ENCODE data around the gene GMPPB. TPM values are rescaled to one million over a fixed set of nuclear protein-coding genes. Genes with fewer than 3 reads are reported as not detected.

Gene GMPPB
- total and polyA plus RNA-seq, 2 of the 8 experiments (the other 6 are each of a cell fraction or from before 2014, with no cell fraction given): 20.9 to 23.9 TPM

DNA sequence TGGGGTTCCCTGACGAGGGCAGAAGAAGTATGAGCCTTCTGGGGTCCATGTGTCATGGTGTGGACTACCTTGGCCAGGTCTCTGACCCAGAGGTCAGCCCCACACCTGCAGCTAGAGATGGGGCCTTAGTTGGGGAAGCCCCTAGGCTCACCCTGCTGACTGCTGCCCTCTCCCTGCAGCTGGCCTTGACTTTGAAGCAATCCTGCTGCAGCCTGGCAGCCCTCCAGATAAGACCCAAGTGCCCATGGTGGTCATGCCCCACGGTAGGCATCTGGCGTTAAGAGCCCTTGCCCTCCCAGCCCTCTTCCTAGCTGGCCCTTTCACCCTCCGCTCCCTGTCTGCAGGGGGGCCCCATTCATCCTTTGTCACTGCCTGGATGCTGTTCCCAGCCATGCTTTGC, 42.2 kb downstream of the GMPPB start:
- H3K4me1 ChIP-seq (replicated peaks in 1 of 4; ENCODE audit: control insufficient read depth in 3 of 4, insufficient read depth in 4 of 4, low read length in 3 of 4): no peaks in the 10 kb centered on the region
- no peak overlapping the region for H2BK5ac ChIP-seq (ENCODE audit: low read depth, low read length)
- H3K23me2 ChIP-seq (ENCODE audit: low read depth, low read length): peaks cover 2% of the 10 kb centered on the region; the same call in 1 of the 2 replicates
- no peak overlapping the region for H2BK20ac ChIP-seq (ENCODE audit: low read length)
- no peak overlapping the region for H3K23ac ChIP-seq (ENCODE audit: insufficient read length)
- CTCF ChIA-PET (ENCODE audit: partially characterized antibody): interaction anchor here (0.6 to 2.3 kb wide), 5 partner anchors 9 to 208 kb away, joined by 3 to 6 read pairs (median 5); no protein-coding TSS in a partner anchor
- H2AFZ ChIP-seq (ENCODE audit: low read length): no peak overlapping the region
- DNase-seq (ENCODE audit: low read depth in 1 of 2, low spot score in 2 of 2) (no peak), FAIRE-seq (no peak)
- H4K91ac ChIP-seq (replicated peaks; ENCODE audit: insufficient read length, low read length): no peak overlapping the region
- H3K36me3 ChIP-seq (ENCODE audit: control insufficient read depth in 2 of 4, insufficient read depth in 4 of 4, low read length in 3 of 4): peaks cover 42 to 69% (median 65%) of the 10 kb centered on the region in 4 experiments
- no peak overlapping the region for H3K4me3 ChIP-seq (ENCODE audit: extremely low read depth in 1 of 4, insufficient read depth in 2 of 4, low read depth in 3 of 4, low read length in 4 of 4)
- H2AK5ac ChIP-seq (ENCODE audit: low read depth, low read length): no peak overlapping the region
- H3K4ac ChIP-seq (replicated peaks; ENCODE audit: insufficient read length, low read depth, low read length): no peak overlapping the region
- H4K20me1 ChIP-seq (replicated peaks in 1 of 2; ENCODE audit: control insufficient read depth in 1 of 2, insufficient read depth in 2 of 2, low read length in 2 of 2): peaks cover 0 to 21% of the 10 kb centered on the region in 2 experiments
- no peak overlapping the region; the same call in 1 of the 2 replicates for H4K8ac ChIP-seq (ENCODE audit: extremely low read depth, insufficient read depth, low read length)
- H3K4me2 ChIP-seq (ENCODE audit: insufficient read depth in 1 of 2, low read depth in 2 of 2, low read length in 2 of 2): no peak overlapping the region
- POLR2A ChIA-PET (ENCODE audit: partially characterized antibody): interaction anchor here (1.1 kb wide), 1 partner anchor 59 kb away, joined by 3 read pairs; no protein-coding TSS in a partner anchor
- H3K14ac ChIP-seq (ENCODE audit: insufficient read length): no peak overlapping the region
- no peak overlapping the region for H3K9ac ChIP-seq (replicated peaks in 1 of 4; ENCODE audit: extremely low read depth in 1 of 4, low read depth in 3 of 4, low read length in 3 of 4)
- H2BK120ac ChIP-seq (replicated peaks; ENCODE audit: low read depth, low read length): no peak overlapping the region
- H2BK15ac ChIP-seq (ENCODE audit: low read length): no peak overlapping the region
- H3K9me3 ChIP-seq (ENCODE audit: insufficient read depth in 2 of 2, low read depth in 1 of 2, low read length in 1 of 2): no peaks in the 10 kb centered on the region
- no peaks in the 10 kb centered on the region for H3K79me2 ChIP-seq (ENCODE audit: control insufficient read depth in 1 of 2, insufficient read depth in 2 of 2, low read length in 2 of 2)
- H3K18ac ChIP-seq (ENCODE audit: extremely low read depth, low read length): no peak overlapping the region
- no peaks in the 10 kb centered on the region for H3K79me1 ChIP-seq (ENCODE audit: low read depth, low read length)
- WGBS, 2 experiments (ENCODE audit: extremely low coverage in 1 of 2, insufficient coverage in 1 of 2, insufficient read length in 1 of 2, insufficient replicate concordance in 2 of 2, low coverage in 1 of 2, low lambda C conversion rate in 2 of 2, missing lambda C conversion rate in 1 of 2): 91% methylated on average over 4 of the region's 4 CpGs; no CpG with 5 or more reads in 1 of the 2 experiments
- peaks cover 0 to 3% (median 3%) of the 10 kb centered on the region in 4 experiments; a peak in 2 of 7 replicates for H3K27me3 ChIP-seq (replicated peaks in 1 of 4; ENCODE audit: control insufficient read depth in 3 of 4, extremely low read depth in 1 of 4, insufficient read depth in 3 of 4, low read length in 3 of 4)
- no peak overlapping the region for H2BK12ac ChIP-seq (ENCODE audit: low read depth, low read length)
- H3K27ac ChIP-seq (ENCODE audit: low read depth, low read length): no peak overlapping the region
- no peak overlapping the region for H3K56ac ChIP-seq (replicated peaks; ENCODE audit: insufficient read length, low read depth, low read length)
- H4K5ac ChIP-seq (ENCODE audit: insufficient read length, low read depth, low read length): no peak overlapping the region
- no peak for TF ChIP-seq HDAC6 (IDR thresholded peaks at IDR 0.05; ENCODE audit: low read depth, low read length)
- no peak for TF ChIP-seq EGR1 (IDR thresholded peaks at IDR 0.05; ENCODE audit: borderline replicate concordance, low read depth, low read length)
- TF ChIP-seq SIRT6 (IDR thresholded peaks at IDR 0.05; ENCODE audit: low read length): no peak
- TF ChIP-seq EZH2 (IDR thresholded peaks at IDR 0.05; ENCODE audit: low read depth, low read length, severe bottlenecking): no peak
- no peak for TF ChIP-seq NRF1 (IDR thresholded peaks at IDR 0.05; ENCODE audit: low read depth, low read length)
- TF ChIP-seq TCF12 (IDR thresholded peaks at IDR 0.05; ENCODE audit: low read depth, low read length): no peak
- no peak for TF ChIP-seq SIN3A (conservative IDR thresholded peaks at IDR 0.05 in 1 of 2, IDR thresholded peaks at IDR 0.05 in 1 of 2; ENCODE audit: low read depth in 1 of 2, low read length in 2 of 2)
- TF ChIP-seq BRCA1 (IDR thresholded peaks at IDR 0.05; ENCODE audit: low read depth, low read length): no peak
- no peak for TF ChIP-seq SP4 (IDR thresholded peaks at IDR 0.05; ENCODE audit: low read length)
- no peak for TF ChIP-seq BACH1 (IDR thresholded peaks at IDR 0.05; ENCODE audit: low read length)
- TF ChIP-seq JUN (IDR thresholded peaks at IDR 0.05; ENCODE audit: low read depth, low read length): no peak
- no peak for TF ChIP-seq CHD2 (IDR thresholded peaks at IDR 0.05; ENCODE audit: low read length)
- TF ChIP-seq MAFK (IDR thresholded peaks at IDR 0.05; ENCODE audit: low read depth, low read length): no peak
- no peak for TF ChIP-seq YY1 (IDR thresholded peaks at IDR 0.05; ENCODE audit: low read depth, low read length)
- TF ChIP-seq CEBPB (IDR thresholded peaks at IDR 0.05; ENCODE audit: low read depth, low read length): no peak
- TF ChIP-seq KDM1A (IDR thresholded peaks at IDR 0.05; ENCODE audit: borderline replicate concordance, low read length): no peak

Data from H1 (cell line).